Left lung (tissue), 10 donors: ENCODE data around the gene EVL. TPM values are rescaled to one million over a fixed set of nuclear protein-coding genes. Genes with fewer than 3 reads are reported as not detected.
A peak's percentile ranks its signal among the peaks of the same experiment; 100 is the strongest.

Experiments used
- ATAC-seq: fragments of 200-7000 bp; cut with Tn5 transposase; one replicate; pipeline ENCODE4 v1.9.1; 2020; ENCODE audit warnings: moderate library complexity
- DNase-seq, 4 donors: peaks; one replicate each; pipeline ENCODE4 v3.0.0-alpha.2; 2013 to 2020
- H3K27ac ChIP-seq, 2 donors: fragments of 200-600 bp; sonication (generic) in 1 of 2; one replicate each; pipeline versions ENCODE4 v1.5.0 to v1.8.0; 2020 to 2021
- H3K27me3 ChIP-seq, 2 donors: fragments of 200-600 bp; sonication (generic) in 1 of 2; one replicate each; pipeline versions ENCODE4 v1.5.0 to v1.8.0; 2020 to 2021
- H3K36me3 ChIP-seq, 2 donors: fragments of 200-600 bp; sonication (generic) in 1 of 2; one replicate each; pipeline versions ENCODE4 v1.5.0 to v1.8.0; 2020 to 2021
- H3K4me1 ChIP-seq, 2 donors: fragments of 200-600 bp; one replicate each; pipeline ENCODE4 v1.8.0; 2021
- H3K4me3 ChIP-seq, 2 donors: fragments of 200-600 bp; sonication (generic) in 1 of 2; one replicate each; pipeline versions ENCODE4 v1.5.0 to v1.8.0; 2020 to 2021; ENCODE audit warnings: mild to moderate bottlenecking in 1 of 2
- H3K9me3 ChIP-seq, 2 donors: fragments of 200-600 bp; sonication (generic) in 1 of 2; one replicate each; pipeline versions ENCODE4 v1.5.0 to v1.8.0; 2020 to 2021
- intact Hi-C, 2 donors: fragments of 100-400 bp; cut with DNase I; formaldehyde crosslinking; loops; one replicate each; pipeline versions ENCODE4 v1.11.2 to v1.14.2; 2022
- polyA plus RNA-seq, 6 donors: library from polyadenylated mRNA; unstranded; fragments of 120-200 nt; gene quantifications; one replicate each; pipeline ENCODE4 v1.2.1, GENCODE V29; 2013; ENCODE audit not compliant: insufficient read length in 6 of 6
- total RNA-seq, 2 donors: library from RNA; stranded (reverse); fragmentation: NEBNext Ultra II Directional; extraction: Animal tissue kit (Norgen Biotek cat#: 25700); gene quantifications; one replicate each; pipeline ENCODE4 v1.2.1, GENCODE V29; 2021
- TF ChIP-seq, protein P1 (sequence below), 2 donors: fragments of 200-600 bp; sonication (generic) in 1 of 2; IDR thresholded peaks; one replicate each; pipeline versions ENCODE4 v1.5.0 to v1.8.0; 2021; ENCODE audit warnings: antibody characterized with exemption in 2 of 2
- donor health status: DM: no; HTN: yes; CAD: no.
- donor health status: DM: no; HTN: no; CAD: no.

Gene EVL
- total and polyA plus RNA-seq, 8 donors, result 60.2 to 264 (median 197) TPM

DNA sequence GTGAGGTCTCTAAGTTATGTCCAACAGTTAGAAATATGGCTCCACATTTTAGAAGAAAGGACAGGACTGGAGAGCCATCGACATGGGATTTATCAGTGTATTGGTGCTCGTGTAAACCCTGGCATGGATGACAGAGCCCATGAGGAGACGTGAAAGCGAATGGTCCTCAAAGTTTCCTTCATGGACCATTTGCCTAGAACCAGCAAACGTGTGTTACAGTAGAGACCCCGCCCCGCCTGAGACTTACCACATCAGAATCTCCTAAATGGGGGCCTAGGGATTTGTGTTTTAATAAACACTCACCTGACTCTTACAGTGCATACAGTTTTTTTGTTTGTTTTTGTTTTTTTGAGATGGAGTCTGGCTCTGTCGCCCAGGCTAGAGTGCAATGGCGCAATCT lies 12.2 kb downstream of the EVL start:
- TF ChIP-seq, protein P1, sequence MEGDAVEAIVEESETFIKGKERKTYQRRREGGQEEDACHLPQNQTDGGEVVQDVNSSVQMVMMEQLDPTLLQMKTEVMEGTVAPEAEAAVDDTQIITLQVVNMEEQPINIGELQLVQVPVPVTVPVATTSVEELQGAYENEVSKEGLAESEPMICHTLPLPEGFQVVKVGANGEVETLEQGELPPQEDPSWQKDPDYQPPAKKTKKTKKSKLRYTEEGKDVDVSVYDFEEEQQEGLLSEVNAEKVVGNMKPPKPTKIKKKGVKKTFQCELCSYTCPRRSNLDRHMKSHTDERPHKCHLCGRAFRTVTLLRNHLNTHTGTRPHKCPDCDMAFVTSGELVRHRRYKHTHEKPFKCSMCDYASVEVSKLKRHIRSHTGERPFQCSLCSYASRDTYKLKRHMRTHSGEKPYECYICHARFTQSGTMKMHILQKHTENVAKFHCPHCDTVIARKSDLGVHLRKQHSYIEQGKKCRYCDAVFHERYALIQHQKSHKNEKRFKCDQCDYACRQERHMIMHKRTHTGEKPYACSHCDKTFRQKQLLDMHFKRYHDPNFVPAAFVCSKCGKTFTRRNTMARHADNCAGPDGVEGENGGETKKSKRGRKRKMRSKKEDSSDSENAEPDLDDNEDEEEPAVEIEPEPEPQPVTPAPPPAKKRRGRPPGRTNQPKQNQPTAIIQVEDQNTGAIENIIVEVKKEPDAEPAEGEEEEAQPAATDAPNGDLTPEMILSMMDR (IDR thresholded peaks at IDR 0.05), result no peak
- Histone ChIP-seq H3K36me3 (no peaks in the 10 kb centered on the region), H3K27ac (no peak overlapping the region), H3K4me1 (peaks cover 22 to 82% of the 10 kb centered on the region in 2 donors), H3K27me3 (no peaks in the 10 kb centered on the region), H3K4me3 (no peak overlapping the region), H3K9me3 (no peaks in the 10 kb centered on the region)
- intact Hi-C loops, result no loop called here
- ATAC-seq (no peak), DNase-seq (no peak)

DNA sequence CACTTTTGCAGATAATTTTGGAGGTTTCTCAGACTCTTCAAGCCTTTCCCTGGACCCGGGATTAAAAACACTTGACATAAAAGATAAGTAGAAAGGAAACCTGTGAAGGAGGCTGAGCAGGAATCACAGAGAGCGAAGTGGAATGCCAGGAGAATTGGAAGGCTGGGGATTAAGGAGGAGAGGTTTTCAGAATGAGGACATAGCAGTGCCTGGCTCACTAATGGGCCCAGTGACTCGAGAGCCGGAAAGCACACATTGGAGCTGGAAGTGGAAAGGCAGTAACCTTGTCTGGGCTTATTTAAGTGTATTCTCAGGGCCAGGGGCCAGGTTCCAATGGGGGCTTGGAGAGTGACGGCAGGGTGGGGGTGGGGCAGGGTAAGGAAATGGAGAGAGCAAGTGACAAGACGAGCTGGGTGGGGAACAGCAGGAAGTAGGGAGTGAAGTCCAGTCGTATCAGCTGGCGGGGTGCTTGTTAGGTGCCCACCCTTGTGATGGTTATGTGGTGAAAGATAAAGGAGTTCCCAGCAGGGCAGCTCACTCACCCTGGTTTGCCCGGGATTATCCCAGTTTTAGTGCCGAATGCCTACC lies 13.1 kb downstream of the EVL start:
- TF ChIP-seq, protein P1 (IDR thresholded peaks at IDR 0.05), result no peak
- intact Hi-C loops, result no loop called here
- Histone ChIP-seq H3K27me3 (no peaks in the 10 kb centered on the region), H3K36me3 (no peaks in the 10 kb centered on the region), H3K27ac (peak overlapping the region in 1 of 2 donors; percentile 35), H3K4me3 (no peak overlapping the region), H3K4me1 (peaks cover 22 to 73% of the 10 kb centered on the region in 2 donors), H3K9me3 (no peaks in the 10 kb centered on the region)
- ATAC-seq, result no peak
- no peak for DNase-seq

DNA sequence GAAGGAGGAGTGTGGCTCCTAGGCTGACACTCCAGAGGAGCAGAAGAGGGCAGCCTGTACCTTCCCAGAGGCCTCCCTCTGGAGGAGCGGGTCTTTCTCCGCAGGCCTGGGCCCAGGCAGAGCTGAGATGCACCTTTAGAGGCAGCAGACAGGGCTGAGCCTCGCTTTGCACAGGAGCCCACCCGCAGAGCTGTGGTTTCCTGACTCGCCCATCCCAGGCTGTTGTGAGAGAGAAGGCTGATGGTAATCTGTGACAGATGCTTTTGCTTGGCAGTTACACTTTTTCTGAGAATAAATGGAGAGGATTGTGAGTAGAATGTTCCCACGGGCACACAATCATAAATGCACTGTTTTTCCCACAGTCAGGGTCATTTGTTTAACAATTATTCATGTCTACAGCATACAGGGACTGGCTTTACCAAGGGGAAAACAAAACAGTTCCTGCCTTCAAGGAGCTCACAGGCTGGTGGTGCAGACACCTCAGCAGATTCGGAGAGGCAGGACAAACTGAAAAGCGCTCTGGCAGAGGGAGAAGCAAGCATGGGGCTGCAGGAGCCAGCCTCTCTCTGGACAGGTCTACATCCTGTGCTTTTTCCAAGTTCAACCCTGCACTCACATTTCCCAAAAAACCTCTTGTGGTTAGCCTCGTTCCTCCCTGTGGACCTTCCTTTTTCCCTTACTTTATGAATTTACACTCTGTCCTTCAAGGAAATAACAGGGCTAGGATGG lies 13.9 kb downstream of the EVL start:
- Histone ChIP-seq H3K27me3 (no peaks in the 10 kb centered on the region), H3K27ac (peak overlapping the region in 1 of 2 donors; percentile 35), H3K4me1 (peaks cover 22 to 64% of the 10 kb centered on the region in 2 donors), H3K9me3 (no peaks in the 10 kb centered on the region), H3K36me3 (no peaks in the 10 kb centered on the region), H3K4me3 (no peak overlapping the region)
- peak; percentile 4 for ATAC-seq
- intact Hi-C loops, result no loop called here
- no peak for DNase-seq
- TF ChIP-seq, protein P1 (IDR thresholded peaks at IDR 0.05), result no peak

DNA sequence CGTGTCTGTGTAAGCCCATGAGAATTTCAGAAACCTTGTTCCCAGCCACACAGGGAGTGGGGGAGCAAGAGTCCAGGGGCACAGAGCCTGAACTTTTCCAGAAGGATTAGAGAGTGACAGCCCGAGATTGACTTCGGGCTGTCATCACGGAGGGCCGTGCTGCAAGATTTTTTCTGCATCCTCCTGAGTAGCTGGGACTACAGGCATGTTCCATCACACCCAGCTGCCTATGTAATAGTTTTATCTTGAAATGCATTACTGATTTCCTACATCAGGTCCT lies 14.4 kb downstream of the EVL start:
- Histone ChIP-seq H3K9me3 (no peaks in the 10 kb centered on the region), H3K4me3 (no peak overlapping the region), H3K36me3 (peaks cover 0 to 3% of the 10 kb centered on the region in 2 donors), H3K27me3 (no peaks in the 10 kb centered on the region), H3K27ac (no peak overlapping the region), H3K4me1 (peaks cover 22 to 59% of the 10 kb centered on the region in 2 donors)
- no peak for DNase-seq
- no peak for ATAC-seq
- intact Hi-C loops, result no loop called here
- TF ChIP-seq, protein P1 (IDR thresholded peaks at IDR 0.05), result no peak

DNA sequence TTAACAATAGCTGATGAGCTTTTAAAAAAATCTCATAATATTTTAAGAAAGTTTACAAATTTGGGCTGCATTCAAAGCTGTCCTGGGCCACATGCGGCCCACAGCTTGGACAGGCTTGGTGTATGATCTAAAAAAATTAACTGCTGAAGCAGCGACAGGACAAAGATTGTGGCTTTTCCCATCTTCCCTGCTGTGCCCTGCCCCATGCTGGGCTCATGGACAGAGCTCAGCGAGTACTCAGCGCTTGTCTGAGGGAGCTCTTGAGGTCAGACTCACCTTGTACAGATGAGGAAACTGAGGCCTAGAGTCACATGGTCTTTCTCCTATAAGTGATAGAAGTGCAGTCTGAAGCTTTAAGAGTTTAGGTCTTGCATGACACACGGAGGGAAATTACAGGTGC lies 15.0 kb downstream of the EVL start:
- intact Hi-C loops, result no loop called here
- TF ChIP-seq, protein P1 (IDR thresholded peaks at IDR 0.05), result no peak
- ATAC-seq (no peak), DNase-seq (no peak)
- H3K27me3 ChIP-seq, result no peaks in the 10 kb centered on the region
- H3K36me3 ChIP-seq, result peaks cover 0 to 8% of the 10 kb centered on the region in 2 donors
- H3K4me1 ChIP-seq, result peaks cover 22 to 55% of the 10 kb centered on the region in 2 donors
- H3K4me3 ChIP-seq, result no peak overlapping the region
- H3K27ac ChIP-seq, result no peak overlapping the region
- H3K9me3 ChIP-seq, result no peaks in the 10 kb centered on the region
